GM23338 (cell line): Measurements from ENCODE around the gene GM2A. TPM values are rescaled to one million over a fixed set of nuclear protein-coding genes. Genes with fewer than 3 reads are reported as not detected.

ENCODE experiments used
- ATAC-seq: fragments of 200-7000 bp; cut with Tn5 transposase; 3 replicates; pipeline ENCODE4 v1.9.1; 2020
- DNase-seq: peaks from one replicate; pipeline ENCODE4 v3.0.0-alpha.2; 2015; ENCODE audit warnings: low spot score
- H2AFZ ChIP-seq: fragments of 200-600 bp; sonication (generic); 2 replicates; pipeline ENCODE4 v1.8.0; 2016; ENCODE audit warnings: antibody characterized with exemption, mild to moderate bottlenecking, moderate library complexity
- H3F3A ChIP-seq: fragments of 200-600 bp; sonication (generic); replicated peaks from 2 replicates; pipeline ENCODE4 v1.8.0; 2017; ENCODE audit warnings: antibody characterized with exemption, mixed run types, low read depth
- H3K27ac ChIP-seq: fragments of 200-600 bp; sonication (generic); 2 replicates; pipeline ENCODE4 v1.6.1; 2016; ENCODE audit warnings: low read depth
- H3K27me3 ChIP-seq: fragments of 200-600 bp; sonication (generic); 2 replicates; pipeline ENCODE4 v1.8.0; 2016; ENCODE audit warnings: mild to moderate bottlenecking, mixed run types, moderate library complexity; ENCODE audit not compliant: insufficient read depth
- H3K36me3 ChIP-seq: fragments of 200-600 bp; sonication (generic); 2 replicates; pipeline ENCODE4 v1.8.0; 2016; ENCODE audit warnings: mild to moderate bottlenecking; ENCODE audit not compliant: insufficient read depth
- H3K4me1 ChIP-seq: fragments of 200-600 bp; sonication (generic); 2 replicates; pipeline ENCODE4 v1.8.0; 2016; ENCODE audit warnings: mild to moderate bottlenecking, moderate library complexity; ENCODE audit not compliant: insufficient read depth
- H3K4me2 ChIP-seq: fragments of 200-600 bp; sonication (generic); 2 replicates; pipeline ENCODE4 v1.7.1; 2017; ENCODE audit warnings: mixed run types
- H3K4me3 ChIP-seq: fragments of 200-600 bp; sonication (generic); 2 replicates; pipeline ENCODE4 v1.6.1; 2016; ENCODE audit warnings: mixed run types
- H3K79me2 ChIP-seq: fragments of 200-600 bp; sonication (generic); replicated peaks from 2 replicates; pipeline ENCODE4 v1.8.0; 2017; ENCODE audit warnings: mild to moderate bottlenecking; ENCODE audit not compliant: insufficient read depth
- H3K9me2 ChIP-seq: fragments of 200-600 bp; sonication (generic); 2 replicates; pipeline ENCODE4 v1.8.0; 2017; ENCODE audit not compliant: insufficient read depth
- H4K20me1 ChIP-seq: fragments of 200-600 bp; sonication (generic); replicated peaks from 2 replicates; pipeline ENCODE4 v1.8.0; 2017; ENCODE audit warnings: mild to moderate bottlenecking; ENCODE audit not compliant: insufficient read depth
- H3K27ac Mint-ChIP-seq: 2 replicates; pipeline ENCODE4 v1.8.0; 2020; ENCODE audit warnings: inconsistent platforms, mild to moderate bottlenecking, moderate library complexity, mixed read lengths
- H3K27me3 Mint-ChIP-seq: 3 replicates; pipeline ENCODE4 v1.8.0; 2022; ENCODE audit warnings: low read depth, mild to moderate bottlenecking, moderate library complexity, mixed read lengths, inconsistent platforms; ENCODE audit not compliant: insufficient read depth, poor library complexity
- H3K36me3 Mint-ChIP-seq: 3 replicates; pipeline ENCODE4 v1.8.0; 2021; ENCODE audit warnings: low read depth, mild to moderate bottlenecking, inconsistent platforms, moderate library complexity, mixed read lengths
- H3K4me1 Mint-ChIP-seq: 3 replicates; pipeline ENCODE4 v1.8.0; 2020; ENCODE audit warnings: mild to moderate bottlenecking, inconsistent platforms, mixed read lengths
- H3K4me3 Mint-ChIP-seq: 3 replicates; pipeline ENCODE4 v1.8.0; 2021; ENCODE audit warnings: moderate library complexity, mild to moderate bottlenecking, inconsistent platforms, mixed read lengths
- H3K9me3 Mint-ChIP-seq: 3 replicates; pipeline ENCODE4 v1.8.0; 2020; ENCODE audit warnings: moderate library complexity, mild to moderate bottlenecking, inconsistent platforms, mixed read lengths
- CREB1 ChIP-seq: fragments of 250-450 bp; sonication (Bioruptor Pico); IDR thresholded peaks from 2 replicates; pipeline ENCODE4 v1.5.0; 2020; ENCODE audit warnings: low read depth, mild to moderate bottlenecking, moderate library complexity
- EZH2phosphoT487 ChIP-seq: fragments of 200-600 bp; sonication (generic); IDR thresholded peaks from one replicate; pipeline ENCODE4 v1.8.1; 2018; ENCODE audit warnings: antibody characterized with exemption; ENCODE audit not compliant: unreplicated experiment
- JUNB ChIP-seq: IDR thresholded peaks from one replicate; pipeline ENCODE4 v1.6.1; 2016; ENCODE audit warnings: antibody characterized with exemption; ENCODE audit not compliant: unreplicated experiment
- NANOG ChIP-seq: IDR thresholded peaks from 2 replicates; pipeline ENCODE4 v1.6.1; 2016; ENCODE audit warnings: antibody characterized with exemption, borderline replicate concordance
- ZNF331 ChIP-seq: fragments of 250-450 bp; sonication (Bioruptor Pico); IDR thresholded peaks from 2 replicates; pipeline ENCODE4 v1.5.0; 2020; ENCODE audit warnings: low read depth, mild to moderate bottlenecking, moderate library complexity
- polyA plus RNA-seq: library from polyadenylated mRNA; unstranded; fragments of >200 nt; fragmentation: Nextera tagmentation; extraction: Ambion mirVana; gene quantifications from 2 replicates; pipeline ENCODE4 v1.2.1, GENCODE V29; 2016
- total RNA-seq: library from RNA; depleted of rRNA; stranded (reverse); fragments of >200 nt; shearing (Covaris generic); gene quantifications from 2 replicates; pipeline ENCODE4 v1.2.3, GENCODE V29; 2014
- TF ChIP-seq, protein P1 (sequence below): fragments of 250-450 bp; sonication (Bioruptor Pico); IDR thresholded peaks from 2 replicates; pipeline ENCODE4 v1.5.0; 2020; ENCODE audit warnings: mild to moderate bottlenecking, moderate library complexity
- TF ChIP-seq, protein P2 (sequence below): IDR thresholded peaks from 2 replicates; pipeline ENCODE4 v1.6.1; 2016; ENCODE audit warnings: antibody characterized with exemption

Gene GM2A
- total and polyA plus RNA-seq, 2 experiments from 2014 or later = 9.8 to 27.8 TPM

DNA sequence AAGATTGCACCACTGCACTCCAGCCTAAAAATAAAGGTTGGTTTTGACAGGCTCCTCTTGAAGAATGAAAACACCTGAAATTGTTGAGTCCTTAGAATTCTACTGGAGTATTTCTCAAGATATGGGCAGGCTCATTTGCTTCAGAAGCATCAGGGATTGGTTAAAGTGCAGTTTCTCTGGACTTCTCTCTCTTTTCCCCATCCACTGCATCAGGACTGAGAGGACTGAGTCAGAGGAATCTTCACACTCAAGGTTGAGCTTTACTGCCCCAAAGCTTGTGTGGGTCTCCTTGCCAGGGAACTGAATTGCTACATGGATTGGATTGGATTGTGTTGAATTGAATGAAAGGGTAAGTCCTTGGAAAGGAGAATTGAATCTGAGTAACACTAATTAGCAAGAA lies 21.6 kb upstream of the GM2A start (continued):
- TF ChIP-seq, protein P1, sequence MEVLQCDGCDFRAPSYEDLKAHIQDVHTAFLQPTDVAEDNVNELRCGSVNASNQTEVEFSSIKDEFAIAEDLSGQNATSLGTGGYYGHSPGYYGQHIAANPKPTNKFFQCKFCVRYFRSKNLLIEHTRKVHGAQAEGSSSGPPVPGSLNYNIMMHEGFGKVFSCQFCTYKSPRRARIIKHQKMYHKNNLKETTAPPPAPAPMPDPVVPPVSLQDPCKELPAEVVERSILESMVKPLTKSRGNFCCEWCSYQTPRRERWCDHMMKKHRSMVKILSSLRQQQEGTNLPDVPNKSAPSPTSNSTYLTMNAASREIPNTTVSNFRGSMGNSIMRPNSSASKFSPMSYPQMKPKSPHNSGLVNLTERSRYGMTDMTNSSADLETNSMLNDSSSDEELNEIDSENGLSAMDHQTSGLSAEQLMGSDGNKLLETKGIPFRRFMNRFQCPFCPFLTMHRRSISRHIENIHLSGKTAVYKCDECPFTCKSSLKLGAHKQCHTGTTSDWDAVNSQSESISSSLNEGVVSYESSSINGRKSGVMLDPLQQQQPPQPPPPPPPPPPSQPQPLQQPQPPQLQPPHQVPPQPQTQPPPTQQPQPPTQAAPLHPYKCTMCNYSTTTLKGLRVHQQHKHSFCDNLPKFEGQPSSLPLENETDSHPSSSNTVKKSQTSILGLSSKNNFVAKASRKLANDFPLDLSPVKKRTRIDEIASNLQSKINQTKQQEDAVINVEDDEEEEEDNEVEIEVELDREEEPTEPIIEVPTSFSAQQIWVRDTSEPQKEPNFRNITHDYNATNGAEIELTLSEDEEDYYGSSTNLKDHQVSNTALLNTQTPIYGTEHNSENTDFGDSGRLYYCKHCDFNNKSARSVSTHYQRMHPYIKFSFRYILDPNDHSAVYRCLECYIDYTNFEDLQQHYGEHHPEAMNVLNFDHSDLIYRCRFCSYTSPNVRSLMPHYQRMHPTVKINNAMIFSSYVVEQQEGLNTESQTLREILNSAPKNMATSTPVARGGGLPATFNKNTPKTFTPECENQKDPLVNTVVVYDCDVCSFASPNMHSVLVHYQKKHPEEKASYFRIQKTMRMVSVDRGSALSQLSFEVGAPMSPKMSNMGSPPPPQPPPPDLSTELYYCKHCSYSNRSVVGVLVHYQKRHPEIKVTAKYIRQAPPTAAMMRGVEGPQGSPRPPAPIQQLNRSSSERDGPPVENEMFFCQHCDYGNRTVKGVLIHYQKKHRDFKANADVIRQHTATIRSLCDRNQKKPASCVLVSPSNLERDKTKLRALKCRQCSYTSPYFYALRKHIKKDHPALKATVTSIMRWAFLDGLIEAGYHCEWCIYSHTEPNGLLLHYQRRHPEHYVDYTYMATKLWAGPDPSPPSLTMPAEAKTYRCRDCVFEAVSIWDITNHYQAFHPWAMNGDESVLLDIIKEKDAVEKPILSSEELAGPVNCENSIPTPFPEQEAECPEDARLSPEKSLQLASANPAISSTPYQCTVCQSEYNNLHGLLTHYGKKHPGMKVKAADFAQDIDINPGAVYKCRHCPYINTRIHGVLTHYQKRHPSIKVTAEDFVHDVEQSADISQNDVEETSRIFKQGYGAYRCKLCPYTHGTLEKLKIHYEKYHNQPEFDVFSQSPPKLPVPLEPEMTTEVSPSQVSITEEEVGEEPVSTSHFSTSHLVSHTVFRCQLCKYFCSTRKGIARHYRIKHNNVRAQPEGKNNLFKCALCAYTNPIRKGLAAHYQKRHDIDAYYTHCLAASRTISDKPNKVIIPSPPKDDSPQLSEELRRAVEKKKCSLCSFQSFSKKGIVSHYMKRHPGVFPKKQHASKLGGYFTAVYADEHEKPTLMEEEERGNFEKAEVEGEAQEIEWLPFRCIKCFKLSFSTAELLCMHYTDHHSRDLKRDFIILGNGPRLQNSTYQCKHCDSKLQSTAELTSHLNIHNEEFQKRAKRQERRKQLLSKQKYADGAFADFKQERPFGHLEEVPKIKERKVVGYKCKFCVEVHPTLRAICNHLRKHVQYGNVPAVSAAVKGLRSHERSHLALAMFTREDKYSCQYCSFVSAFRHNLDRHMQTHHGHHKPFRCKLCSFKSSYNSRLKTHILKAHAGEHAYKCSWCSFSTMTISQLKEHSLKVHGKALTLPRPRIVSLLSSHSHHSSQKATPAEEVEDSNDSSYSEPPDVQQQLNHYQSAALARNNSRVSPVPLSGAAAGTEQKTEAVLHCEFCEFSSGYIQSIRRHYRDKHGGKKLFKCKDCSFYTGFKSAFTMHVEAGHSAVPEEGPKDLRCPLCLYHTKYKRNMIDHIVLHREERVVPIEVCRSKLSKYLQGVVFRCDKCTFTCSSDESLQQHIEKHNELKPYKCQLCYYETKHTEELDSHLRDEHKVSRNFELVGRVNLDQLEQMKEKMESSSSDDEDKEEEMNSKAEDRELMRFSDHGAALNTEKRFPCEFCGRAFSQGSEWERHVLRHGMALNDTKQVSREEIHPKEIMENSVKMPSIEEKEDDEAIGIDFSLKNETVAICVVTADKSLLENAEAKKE (CRISPR knock-in tag) = no peak
- TF ChIP-seq ZNF331 (CRISPR knock-in tag) (no peak), NANOG (no peak)

DNA sequence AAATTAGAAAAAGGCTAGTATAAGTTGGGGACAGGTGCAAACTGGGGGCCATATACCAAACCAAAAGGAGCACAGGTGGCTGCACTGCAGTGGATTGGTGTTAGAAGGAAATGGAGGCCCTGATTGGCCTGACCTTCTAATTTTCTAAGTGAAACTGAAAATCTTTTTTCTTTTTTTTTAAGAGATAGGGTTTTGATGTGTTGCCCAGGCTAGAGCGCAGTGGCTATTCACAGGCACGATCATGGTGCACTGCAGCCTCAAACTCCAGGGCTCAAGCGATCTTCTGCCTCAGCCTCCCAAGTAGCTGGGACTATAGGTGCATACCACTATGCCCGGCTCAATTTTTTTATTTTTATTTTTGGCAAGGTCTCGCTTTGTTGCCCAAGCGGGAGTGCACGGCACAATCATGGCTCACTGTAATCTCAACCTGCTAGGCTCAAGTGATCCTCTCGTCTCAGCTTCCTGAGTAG lies 19.3 kb upstream of the GM2A start:
- ATAC-seq (no peak), DNase-seq (no peak)
- no peaks in the 10 kb centered on the region for H3K36me3 Mint-ChIP-seq
- no peak overlapping the region for H3K4me2 ChIP-seq
- no peaks in the 10 kb centered on the region for H3K27me3 ChIP-seq
- H3K4me1 Mint-ChIP-seq = peaks cover 11% of the 10 kb centered on the region
- H3K4me1 ChIP-seq = peaks cover 13% of the 10 kb centered on the region
- H3K36me3 ChIP-seq = no peaks in the 10 kb centered on the region
- no peaks in the 10 kb centered on the region for H4K20me1 ChIP-seq
- no peak overlapping the region for H3K27ac ChIP-seq
- H3F3A ChIP-seq = no peaks in the 10 kb centered on the region
- H3K79me2 ChIP-seq = no peaks in the 10 kb centered on the region
- H2AFZ ChIP-seq = no peak overlapping the region
- no peak overlapping the region for H3K4me3 ChIP-seq
- no peak overlapping the region for H3K27ac Mint-ChIP-seq
- H3K27me3 Mint-ChIP-seq = peaks cover 6% of the 10 kb centered on the region
- no peak overlapping the region for H3K4me3 Mint-ChIP-seq
- no peaks in the 10 kb centered on the region for H3K9me3 Mint-ChIP-seq
- no peaks in the 10 kb centered on the region for H3K9me2 ChIP-seq
- TF ChIP-seq CREB1 (CRISPR knock-in tag) (no peak), EZH2phosphoT487 (no peak), JUNB (no peak)
- TF ChIP-seq, protein P1 (CRISPR knock-in tag) = no peak
- TF ChIP-seq, protein P2, sequence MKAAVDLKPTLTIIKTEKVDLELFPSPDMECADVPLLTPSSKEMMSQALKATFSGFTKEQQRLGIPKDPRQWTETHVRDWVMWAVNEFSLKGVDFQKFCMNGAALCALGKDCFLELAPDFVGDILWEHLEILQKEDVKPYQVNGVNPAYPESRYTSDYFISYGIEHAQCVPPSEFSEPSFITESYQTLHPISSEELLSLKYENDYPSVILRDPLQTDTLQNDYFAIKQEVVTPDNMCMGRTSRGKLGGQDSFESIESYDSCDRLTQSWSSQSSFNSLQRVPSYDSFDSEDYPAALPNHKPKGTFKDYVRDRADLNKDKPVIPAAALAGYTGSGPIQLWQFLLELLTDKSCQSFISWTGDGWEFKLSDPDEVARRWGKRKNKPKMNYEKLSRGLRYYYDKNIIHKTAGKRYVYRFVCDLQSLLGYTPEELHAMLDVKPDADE = no peak
